RWPE2 (cell line): ENCODE data around the gene PMM2.

Experiments used
- ATAC-seq: fragments of 200-7000 bp; cut with Tn5 transposase; 3 replicates; pipeline ENCODE4 v1.9.1; 2021; ENCODE audit warnings: low read depth
- DNase-seq: peaks from one replicate; pipeline ENCODE4 v3.0.0-alpha.2; 2020; ENCODE audit warnings: low spot score
- H3K27ac ChIP-seq: fragments of 450-650 bp; 2 replicates; pipeline ENCODE4 v1.5.1; 2017; ENCODE audit warnings: mild to moderate bottlenecking; ENCODE audit not compliant: poor library complexity, severe bottlenecking
- H3K27me3 ChIP-seq: fragments of 250-450 bp; sonication (Bioruptor Pico); 2 replicates; pipeline ENCODE4 v1.5.1; 2021; ENCODE audit warnings: mild to moderate bottlenecking, moderate library complexity; ENCODE audit not compliant: insufficient read depth, poor library complexity, severe bottlenecking
- H3K36me3 ChIP-seq: fragments of 250-450 bp; sonication (Bioruptor Pico); 2 replicates; pipeline ENCODE4 v1.5.1; 2020; ENCODE audit warnings: low read depth, mild to moderate bottlenecking, moderate library complexity
- H3K4me1 ChIP-seq: fragments of 250-450 bp; sonication (Bioruptor Pico); 2 replicates; pipeline ENCODE4 v1.5.1; 2021; ENCODE audit warnings: mild to moderate bottlenecking, moderate library complexity; ENCODE audit not compliant: insufficient read depth, poor library complexity, severe bottlenecking
- H3K4me3 ChIP-seq: fragments of 250-450 bp; sonication (Bioruptor Pico); 2 replicates; pipeline ENCODE4 v1.5.1; 2021; ENCODE audit warnings: mild to moderate bottlenecking, moderate library complexity; ENCODE audit not compliant: severe bottlenecking
- H3K9me3 ChIP-seq: fragments of 250-450 bp; sonication (Bioruptor Pico); 2 replicates; pipeline ENCODE4 v1.5.1; 2021; ENCODE audit warnings: mild to moderate bottlenecking, moderate library complexity; ENCODE audit not compliant: severe bottlenecking
- CTCF ChIP-seq: fragments of 450-650 bp; IDR thresholded peaks from one replicate; pipeline ENCODE4 v1.5.1; 2017; ENCODE audit warnings: mild to moderate bottlenecking, moderate library complexity; ENCODE audit not compliant: poor library complexity, severe bottlenecking

The PMM2 gene

DNA sequence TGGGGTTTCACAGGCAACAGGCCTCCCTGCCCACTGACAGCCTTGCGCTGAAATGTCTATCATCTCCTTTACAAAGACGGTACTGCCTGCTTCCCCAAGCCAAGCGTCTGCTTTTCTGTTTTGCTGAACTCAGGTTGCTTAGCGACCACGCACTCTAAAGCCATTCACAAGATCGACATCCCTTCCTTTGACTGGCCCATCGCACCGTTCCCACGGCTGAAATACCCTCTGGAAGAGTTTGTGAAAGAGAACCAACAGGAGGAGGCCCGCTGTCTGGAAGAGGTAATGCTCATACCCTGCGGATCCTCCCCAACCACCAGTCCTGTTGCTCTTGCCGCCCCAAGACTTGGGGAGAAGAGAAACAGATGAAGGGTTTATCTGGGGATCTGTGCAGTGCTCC is 28.9 kb upstream of the PMM2 start:
- no peaks in the 10 kb centered on the region for H3K9me3 ChIP-seq
- H3K27me3 ChIP-seq = no peaks in the 10 kb centered on the region
- H3K36me3 ChIP-seq = peaks cover 5% of the 10 kb centered on the region; the same call in 1 of the 2 replicates
- no peak for ATAC-seq
- no peak overlapping the region for H3K27ac ChIP-seq
- no peak for TF ChIP-seq CTCF
- no peak overlapping the region for H3K4me3 ChIP-seq
- no peak for DNase-seq
- H3K4me1 ChIP-seq = no peaks in the 10 kb centered on the region

DNA sequence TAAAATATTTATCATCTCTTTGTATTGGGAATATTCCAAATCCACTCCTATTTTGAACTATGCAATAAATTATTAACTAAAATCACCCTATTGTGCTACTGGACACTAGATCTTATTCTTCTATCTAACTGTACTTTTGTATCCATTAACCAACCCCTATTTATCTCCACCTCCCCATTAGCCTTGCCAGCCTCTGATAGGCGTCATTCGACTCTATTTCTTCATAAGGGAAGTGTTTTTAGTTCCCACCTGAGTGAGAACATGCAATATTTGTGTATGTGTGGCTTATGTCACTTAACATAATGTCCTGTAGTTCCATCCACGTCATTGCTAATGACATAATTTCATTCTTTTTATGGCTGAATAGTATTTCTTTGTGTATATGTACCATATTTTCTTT is 24.1 kb upstream of the PMM2 start:
- Histone ChIP-seq H3K4me1 (no peaks in the 10 kb centered on the region), H3K9me3 (no peaks in the 10 kb centered on the region), H3K4me3 (no peak overlapping the region), H3K36me3 (peaks cover 16% of the 10 kb centered on the region), H3K27me3 (no peaks in the 10 kb centered on the region), H3K27ac (no peak overlapping the region)
- TF ChIP-seq CTCF = no peak
- DNase-seq (no peak), ATAC-seq (no peak)

- Histone ChIP-seq H3K9me3 (no peaks in the 10 kb centered on the region), H3K27me3 (no peaks in the 10 kb centered on the region), H3K4me1 (no peaks in the 10 kb centered on the region), H3K27ac (no peak overlapping the region), H3K4me3 (no peak overlapping the region), H3K36me3 (peaks cover 16% of the 10 kb centered on the region; the same call in 1 of the 2 replicates)
- TF ChIP-seq CTCF = no peak
- ATAC-seq = no peak
- no peak for DNase-seq
Observed at GRCh38 chr16:8774208-8774607, 23.4 kb upstream of the PMM2 start.

DNA sequence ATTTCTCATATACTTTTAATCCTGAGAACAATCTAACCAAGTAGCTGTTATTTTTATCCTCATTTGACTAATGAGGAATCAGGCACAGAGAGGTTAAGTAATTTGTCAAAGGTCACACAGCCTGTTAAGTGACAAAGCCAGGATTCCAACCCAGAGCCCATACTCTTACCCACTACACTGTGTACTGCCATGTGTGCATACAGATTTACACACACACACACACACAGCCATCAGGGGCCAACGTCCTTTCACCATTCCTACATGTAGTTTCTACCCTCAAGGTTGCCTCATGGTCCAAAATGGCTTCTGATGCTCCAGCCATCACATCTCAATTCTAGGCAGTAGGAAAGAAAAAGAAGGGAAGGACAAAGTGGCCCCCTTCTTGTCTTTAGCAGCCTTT is 22.3 kb upstream of the PMM2 start:
- Histone ChIP-seq H3K27ac (no peak overlapping the region), H3K36me3 (peaks cover 16% of the 10 kb centered on the region; the same call in 1 of the 2 replicates), H3K9me3 (no peaks in the 10 kb centered on the region), H3K27me3 (no peaks in the 10 kb centered on the region), H3K4me1 (no peaks in the 10 kb centered on the region), H3K4me3 (no peak overlapping the region)
- DNase-seq (no peak), ATAC-seq (no peak)
- no peak for TF ChIP-seq CTCF

- DNase-seq (no peak), ATAC-seq (no peak; the same call in 2 of the 3 replicates)
- peaks cover 12% of the 10 kb centered on the region; the same call in 1 of the 2 replicates for H3K36me3 ChIP-seq
- H3K27ac ChIP-seq = no peak overlapping the region
- no peak for TF ChIP-seq CTCF
- H3K9me3 ChIP-seq = no peaks in the 10 kb centered on the region
- H3K27me3 ChIP-seq = no peaks in the 10 kb centered on the region
- no peak overlapping the region for H3K4me3 ChIP-seq
- H3K4me1 ChIP-seq = no peaks in the 10 kb centered on the region
Observed at GRCh38 chr16:8776129-8776584, 21.5 kb upstream of the PMM2 start.
